GM12873 (cell line): ENCODE data around the gene ALG3.

Experiments
- TF ChIP-seq, protein P1 (sequence below): IDR thresholded peaks from 2 replicates; pipeline ENCODE4 v1.5.1; 2012; ENCODE audit warnings: low read depth, mild to moderate bottlenecking, moderate library complexity, low read length, control low read depth; ENCODE audit not compliant: insufficient read depth; ENCODE audit errors: missing control alignments

Gene ALG3

DNA sequence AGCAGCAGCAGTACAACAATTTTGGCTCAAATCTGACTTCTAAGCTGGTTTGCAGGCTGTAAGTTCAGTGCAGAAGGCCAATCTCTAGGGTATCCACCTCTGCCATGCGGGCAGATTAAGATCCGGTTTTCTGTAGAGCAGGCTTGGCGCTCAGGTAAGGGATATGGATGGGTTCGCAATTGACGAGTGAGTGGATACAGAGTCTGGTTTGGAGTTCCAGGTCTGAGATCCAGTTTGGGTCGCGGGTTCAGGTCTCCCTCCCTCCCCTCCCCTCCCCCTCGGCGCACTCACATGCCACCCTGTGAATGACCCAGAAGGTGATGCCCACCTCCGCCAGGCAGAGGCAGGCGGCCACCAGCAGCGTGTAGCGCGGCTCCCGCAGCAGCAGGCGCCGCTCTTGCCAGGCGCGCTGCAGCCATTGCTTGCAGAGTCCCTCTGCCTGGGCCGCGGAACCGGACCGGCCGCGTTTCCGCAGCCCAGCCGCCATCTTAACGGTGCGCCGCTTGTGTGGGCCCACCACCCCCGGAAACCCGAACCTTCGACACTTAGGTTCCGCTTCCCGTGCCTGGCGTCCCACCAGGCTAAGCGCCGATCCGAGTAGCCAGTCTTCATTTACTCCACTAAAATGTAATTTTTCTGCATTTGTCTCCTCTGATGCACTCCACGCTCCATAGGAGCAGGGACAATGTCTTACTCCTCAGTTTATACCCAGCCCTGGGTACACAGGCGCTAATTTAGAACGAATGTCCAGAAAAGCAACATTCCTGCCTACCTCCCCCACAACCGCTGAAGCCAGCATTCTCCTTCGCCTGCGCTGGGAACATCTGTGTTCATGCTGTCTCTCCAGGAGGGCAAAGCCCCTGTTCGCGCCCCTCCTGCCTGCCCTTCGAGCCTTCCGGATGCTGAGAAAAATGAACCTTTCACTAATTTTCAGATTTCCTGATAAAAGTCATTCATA lies at the start of gene ALG3:
Gene ALG3 (minus strand): TSS at position 509 of the 958 bp plus-strand sequence. CDS start 22 bp downstream, at position 487.
- TF ChIP-seq, protein P1, sequence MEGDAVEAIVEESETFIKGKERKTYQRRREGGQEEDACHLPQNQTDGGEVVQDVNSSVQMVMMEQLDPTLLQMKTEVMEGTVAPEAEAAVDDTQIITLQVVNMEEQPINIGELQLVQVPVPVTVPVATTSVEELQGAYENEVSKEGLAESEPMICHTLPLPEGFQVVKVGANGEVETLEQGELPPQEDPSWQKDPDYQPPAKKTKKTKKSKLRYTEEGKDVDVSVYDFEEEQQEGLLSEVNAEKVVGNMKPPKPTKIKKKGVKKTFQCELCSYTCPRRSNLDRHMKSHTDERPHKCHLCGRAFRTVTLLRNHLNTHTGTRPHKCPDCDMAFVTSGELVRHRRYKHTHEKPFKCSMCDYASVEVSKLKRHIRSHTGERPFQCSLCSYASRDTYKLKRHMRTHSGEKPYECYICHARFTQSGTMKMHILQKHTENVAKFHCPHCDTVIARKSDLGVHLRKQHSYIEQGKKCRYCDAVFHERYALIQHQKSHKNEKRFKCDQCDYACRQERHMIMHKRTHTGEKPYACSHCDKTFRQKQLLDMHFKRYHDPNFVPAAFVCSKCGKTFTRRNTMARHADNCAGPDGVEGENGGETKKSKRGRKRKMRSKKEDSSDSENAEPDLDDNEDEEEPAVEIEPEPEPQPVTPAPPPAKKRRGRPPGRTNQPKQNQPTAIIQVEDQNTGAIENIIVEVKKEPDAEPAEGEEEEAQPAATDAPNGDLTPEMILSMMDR = no peak

DNA sequence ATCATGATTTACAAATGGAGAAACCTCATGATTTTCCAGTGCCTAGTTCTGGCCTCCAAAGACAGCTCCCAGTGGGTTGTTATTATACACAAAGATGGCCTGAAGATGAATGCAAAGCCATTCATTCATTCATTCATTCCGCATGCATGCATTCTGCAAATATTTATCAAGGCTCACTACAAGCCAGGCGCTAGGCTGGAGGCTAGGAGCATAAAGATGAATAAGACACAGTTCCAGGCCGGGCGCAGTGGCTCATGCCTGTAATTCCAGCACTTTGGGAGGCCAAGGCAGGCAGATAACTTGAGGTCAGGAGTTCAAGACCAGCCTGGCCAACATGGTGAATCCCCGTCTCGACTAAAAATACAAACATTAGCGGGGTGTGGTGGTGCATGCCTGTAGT lies 47.9 kb upstream of the ALG3 start:
- TF ChIP-seq, protein P1 = no peak

DNA sequence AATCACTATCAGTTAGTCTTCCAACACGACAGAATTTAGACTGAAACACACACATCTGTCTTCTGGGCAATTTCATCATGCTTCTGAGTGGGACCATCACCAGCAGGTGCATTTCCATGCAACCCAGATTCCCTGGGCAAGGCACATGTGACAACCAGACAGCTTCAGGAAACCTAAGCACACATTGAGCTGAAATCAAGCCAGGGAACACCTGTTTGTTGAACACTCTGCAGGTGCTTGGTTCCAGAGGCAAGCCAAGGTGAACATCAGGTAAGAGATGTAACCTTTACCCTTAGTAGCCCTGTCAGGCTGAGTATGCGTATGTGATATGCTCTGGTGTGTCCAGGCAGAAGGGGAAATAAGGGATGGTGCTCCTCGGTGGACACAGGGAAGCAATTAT lies 47.0 kb upstream of the ALG3 start:
- TF ChIP-seq, protein P1 = no peak

DNA sequence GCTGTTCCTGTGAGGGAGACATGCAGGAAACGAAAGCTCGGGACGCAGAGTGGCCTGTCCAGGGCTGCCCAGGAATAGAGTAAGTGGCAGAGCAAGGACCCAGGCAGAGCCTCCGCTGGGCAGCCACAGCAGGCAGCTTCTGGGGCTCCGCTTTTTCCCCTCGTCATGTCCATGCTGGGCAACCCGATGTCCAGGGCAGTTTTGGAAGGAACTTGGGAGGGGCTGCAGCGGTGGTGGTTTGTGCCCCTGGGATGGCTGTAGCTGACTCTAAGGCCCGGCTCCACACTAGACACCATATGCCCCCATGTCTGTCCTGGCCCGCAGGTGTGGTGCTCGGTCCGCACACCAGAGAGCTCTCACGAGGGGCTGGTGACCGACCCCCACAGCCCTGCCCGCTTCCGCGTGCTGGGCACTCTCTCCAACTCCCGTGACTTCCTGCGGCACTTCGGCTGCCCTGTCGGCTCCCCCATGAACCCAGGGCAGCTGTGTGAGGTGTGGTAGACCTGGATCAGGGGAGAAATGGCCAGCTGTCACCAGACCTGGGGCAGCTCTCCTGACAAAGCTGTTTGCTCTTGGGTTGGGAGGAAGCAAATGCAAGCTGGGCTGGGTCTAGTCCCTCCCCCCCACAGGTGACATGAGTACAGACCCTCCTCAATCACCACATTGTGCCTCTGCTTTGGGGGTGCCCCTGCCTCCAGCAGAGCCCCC lies 43.1 kb upstream of the ALG3 start:
- TF ChIP-seq, protein P1 = no peak

DNA sequence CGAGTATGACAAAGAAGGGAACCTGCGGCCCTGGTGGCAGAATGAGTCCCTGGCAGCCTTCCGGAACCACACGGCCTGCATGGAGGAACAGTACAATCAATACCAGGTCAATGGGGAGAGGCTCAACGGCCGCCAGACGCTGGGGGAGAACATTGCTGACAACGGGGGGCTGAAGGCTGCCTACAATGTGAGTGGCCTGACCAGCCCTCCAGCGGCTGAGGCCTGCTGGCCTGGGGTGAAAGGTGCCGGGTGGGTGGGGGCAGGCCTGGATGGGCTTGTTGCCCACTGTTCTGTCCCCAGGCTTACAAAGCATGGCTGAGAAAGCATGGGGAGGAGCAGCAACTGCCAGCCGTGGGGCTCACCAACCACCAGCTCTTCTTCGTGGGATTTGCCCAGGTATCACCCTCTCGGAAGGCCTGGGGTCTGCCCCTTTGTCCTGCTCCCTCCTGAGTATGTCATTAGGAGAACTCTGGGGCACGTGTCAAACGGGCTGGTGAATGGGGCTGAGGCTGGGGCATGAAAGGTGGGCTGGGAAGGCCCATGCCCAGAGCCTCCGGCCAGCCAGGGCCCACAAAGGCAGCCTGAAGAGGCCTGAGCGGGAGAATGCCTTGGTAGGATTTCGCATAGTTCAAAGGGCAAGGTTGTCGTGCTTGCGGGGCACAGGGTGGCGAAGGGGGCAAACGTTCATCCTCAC lies 42.4 kb upstream of the ALG3 start:
- TF ChIP-seq, protein P1 = no peak

DNA sequence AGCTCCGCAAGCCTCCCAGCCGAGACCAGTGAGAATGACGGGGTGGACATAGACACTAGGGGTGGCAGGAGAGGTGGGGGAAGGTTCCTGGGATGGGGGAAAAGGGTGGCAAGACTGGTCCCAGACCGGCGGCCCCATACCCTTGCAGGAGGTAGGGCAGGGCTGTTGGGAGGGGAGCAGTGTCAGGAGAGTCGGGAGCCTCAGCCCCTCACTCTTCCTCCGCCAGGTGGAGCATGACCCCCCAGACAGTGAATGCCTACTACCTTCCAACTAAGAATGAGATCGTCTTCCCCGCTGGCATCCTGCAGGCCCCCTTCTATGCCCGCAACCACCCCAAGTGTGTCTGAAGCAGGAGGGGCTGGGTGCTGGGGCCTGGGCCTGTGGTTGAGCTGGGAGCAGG lies 41.6 kb upstream of the ALG3 start:
- TF ChIP-seq, protein P1 = no peak
